GM21619 (cell line): Measurements from ENCODE around the gene CRKL.
"Not testable (repeated sequence)": the region's sequence is repeated elsewhere in the genome, so short reads cannot be mapped to it uniquely, and the experiment has no call there.

Experiments
- ATAC-seq: cut with Tn5 transposase; IDR thresholded peaks from one replicate; pipeline ENCODE4 v1.9.1; 2021; ENCODE audit not compliant: unreplicated experiment

The CRKL gene

GRCh38 chr22:20901093-20902033 lies 15.8 kb upstream of the CRKL start:
- ATAC-seq: not testable (repeated sequence)

- no peak for ATAC-seq
These were observed 14.1 kb upstream of the CRKL start for GRCh38 chr22:20903093-20903492.

- ATAC-seq: no peak
These were observed 12.9 kb upstream of the CRKL start for GRCh38 chr22:20904008-20904979.

GRCh38 chr22:20904980-20905355 lies 12.2 kb upstream of the CRKL start:
- no peak for ATAC-seq

- no peak for ATAC-seq
These were observed 11.5 kb upstream of the CRKL start for GRCh38 chr22:20905415-20906386.

- ATAC-seq: no peak
These were observed 10.8 kb upstream of the CRKL start for GRCh38 chr22:20906387-20906767.

- not testable (repeated sequence) for ATAC-seq
These were observed 8.5 kb upstream of the CRKL start for GRCh38 chr22:20908717-20909116.

GRCh38 chr22:20909543-20910303 lies 7.5 kb upstream of the CRKL start:
- ATAC-seq: no peak

GRCh38 chr22:20912494-20912893 lies 4.7 kb upstream of the CRKL start:
- ATAC-seq: no peak

- ATAC-seq: no peak
These were observed 1.5 kb downstream of the CRKL start for GRCh38 chr22:20918663-20919218.

GRCh38 chr22:20919718-20920117 lies 2.5 kb downstream of the CRKL start:
- no peak for ATAC-seq

- no peak for ATAC-seq
These were observed 3.6 kb downstream of the CRKL start for GRCh38 chr22:20920881-20921203.

GRCh38 chr22:20922141-20922751 lies 5.0 kb downstream of the CRKL start:
- ATAC-seq: no peak

- ATAC-seq: no peak
These were observed 9.0 kb downstream of the CRKL start for GRCh38 chr22:20926243-20926642.

GRCh38 chr22:20927940-20928572 lies 10.8 kb downstream of the CRKL start:
- ATAC-seq: no peak

- no peak for ATAC-seq
These were observed 11.4 kb downstream of the CRKL start for GRCh38 chr22:20928573-20928967.

- ATAC-seq: no peak
These were observed 12.8 kb downstream of the CRKL start for GRCh38 chr22:20930004-20930403.

- ATAC-seq: not testable (repeated sequence)
These were observed 13.2 kb downstream of the CRKL start for GRCh38 chr22:20930435-20930834.
